Prostate gland (tissue), 2 donors: Measurements from ENCODE around the gene NAMPT.

Experiments
- POLR2A ChIP-seq: fragments of 450-650 bp; IDR thresholded peaks from one replicate; pipeline ENCODE4 v1.6.1; 2016; ENCODE audit warnings: antibody characterized with exemption, mild to moderate bottlenecking
- POLR2AphosphoS5 ChIP-seq: sonication (generic); formaldehyde crosslinking; IDR thresholded peaks from one replicate; pipeline ENCODE4 v1.6.1; 2017; ENCODE audit warnings: antibody characterized with exemption
- TF ChIP-seq, protein P1 (sequence below), 4 experiments: fragments of 200-600 bp in 2 of 4; fragments of 450-650 bp in 2 of 4; sonication (generic) in 2 of 4; IDR thresholded peaks; 1 replicate in 3 of 4; 2 replicates in 1 of 4; pipeline ENCODE4 v1.5.1; 2016 to 2019; ENCODE audit warnings: antibody characterized with exemption in 4 of 4, mild to moderate bottlenecking in 2 of 4, moderate library complexity in 2 of 4

DNA sequence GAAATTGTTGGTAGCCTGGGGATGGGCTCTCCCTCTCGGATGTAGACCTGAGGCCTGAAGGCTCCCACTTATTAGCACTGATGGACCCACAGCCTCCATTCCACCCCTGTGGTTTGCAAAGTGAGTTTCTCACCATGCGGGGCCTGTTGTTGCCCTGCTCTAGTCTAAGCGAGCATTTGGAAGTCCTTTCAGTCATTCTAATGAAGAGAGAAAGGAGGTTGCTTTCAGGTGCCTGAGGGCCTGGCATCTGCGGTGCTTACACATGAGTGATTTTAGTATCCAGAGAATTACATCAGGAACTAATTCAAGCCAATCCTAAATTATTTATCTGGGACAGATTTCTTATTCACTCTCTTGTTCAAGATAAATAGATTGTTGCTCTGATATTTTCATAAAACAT lies 61.6 kb downstream of the NAMPT start:
- TF ChIP-seq, protein P1, sequence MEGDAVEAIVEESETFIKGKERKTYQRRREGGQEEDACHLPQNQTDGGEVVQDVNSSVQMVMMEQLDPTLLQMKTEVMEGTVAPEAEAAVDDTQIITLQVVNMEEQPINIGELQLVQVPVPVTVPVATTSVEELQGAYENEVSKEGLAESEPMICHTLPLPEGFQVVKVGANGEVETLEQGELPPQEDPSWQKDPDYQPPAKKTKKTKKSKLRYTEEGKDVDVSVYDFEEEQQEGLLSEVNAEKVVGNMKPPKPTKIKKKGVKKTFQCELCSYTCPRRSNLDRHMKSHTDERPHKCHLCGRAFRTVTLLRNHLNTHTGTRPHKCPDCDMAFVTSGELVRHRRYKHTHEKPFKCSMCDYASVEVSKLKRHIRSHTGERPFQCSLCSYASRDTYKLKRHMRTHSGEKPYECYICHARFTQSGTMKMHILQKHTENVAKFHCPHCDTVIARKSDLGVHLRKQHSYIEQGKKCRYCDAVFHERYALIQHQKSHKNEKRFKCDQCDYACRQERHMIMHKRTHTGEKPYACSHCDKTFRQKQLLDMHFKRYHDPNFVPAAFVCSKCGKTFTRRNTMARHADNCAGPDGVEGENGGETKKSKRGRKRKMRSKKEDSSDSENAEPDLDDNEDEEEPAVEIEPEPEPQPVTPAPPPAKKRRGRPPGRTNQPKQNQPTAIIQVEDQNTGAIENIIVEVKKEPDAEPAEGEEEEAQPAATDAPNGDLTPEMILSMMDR (IDR thresholded peaks at IDR 0.05) = no peak
- TF ChIP-seq POLR2AphosphoS5 (peak; percentile 2), POLR2A (no peak)
